ENCODE results near the gene FBXL7. TPM values are rescaled to one million over a fixed set of nuclear protein-coding genes. Genes with fewer than 3 reads are reported as not detected.

The FBXL7 gene
- total RNA-seq, 2 experiments from 2014 or later = not detected

- ATAC-seq (no peak), DNase-seq (no peak)
- CTCF ChIA-PET = no interaction called here
- intact Hi-C loops (cut with micrococcal nuclease) = no loop called here
- Mint-ChIP-seq H3K27me3 (no peaks in the 10 kb centered on the region), H3K36me3 (ENCODE audit: low read depth) (no peaks in the 10 kb centered on the region), H3K4me1 (ENCODE audit: low read depth) (no peaks in the 10 kb centered on the region), H3K27ac (no peak overlapping the region), H3K9me3 (no peaks in the 10 kb centered on the region), H3K4me3 (no peak overlapping the region)
- TF ChIP-seq CTCF (IDR thresholded peaks at IDR 0.05) = no peak
- POLR2A ChIA-PET = interaction anchor here (0.6 kb wide), 1 partner anchor 618 kb away, joined by 3 read pairs; no protein-coding TSS in a partner anchor
Observed at GRCh38 chr5:15692706-15693381, 192.9 kb downstream of the FBXL7 start.

- Mint-ChIP-seq H3K4me3 (no peak overlapping the region), H3K36me3 (ENCODE audit: low read depth) (no peaks in the 10 kb centered on the region), H3K27me3 (no peaks in the 10 kb centered on the region), H3K4me1 (ENCODE audit: low read depth) (no peaks in the 10 kb centered on the region), H3K9me3 (no peaks in the 10 kb centered on the region), H3K27ac (no peak overlapping the region)
- DNase-seq (no peak), ATAC-seq (no peak)
- intact Hi-C loops (cut with micrococcal nuclease) = no loop called here
- TF ChIP-seq CTCF (IDR thresholded peaks at IDR 0.05) = no peak
- CTCF ChIA-PET = no interaction called here
- POLR2A ChIA-PET = no interaction called here
Observed at GRCh38 chr5:15693382-15693728, 193.4 kb downstream of the FBXL7 start.

- POLR2A ChIA-PET = no interaction called here
- Mint-ChIP-seq H3K36me3 (ENCODE audit: low read depth) (no peaks in the 10 kb centered on the region), H3K9me3 (no peaks in the 10 kb centered on the region), H3K27me3 (no peaks in the 10 kb centered on the region), H3K4me1 (ENCODE audit: low read depth) (no peaks in the 10 kb centered on the region), H3K27ac (no peak overlapping the region), H3K4me3 (no peak overlapping the region)
- no peak for ATAC-seq
- no peak for DNase-seq
- CTCF ChIA-PET = no interaction called here
- intact Hi-C loops (cut with micrococcal nuclease) = no loop called here
- TF ChIP-seq CTCF (IDR thresholded peaks at IDR 0.05) = no peak
Observed at GRCh38 chr5:15693933-15694332, 194.0 kb downstream of the FBXL7 start.

- no peak for TF ChIP-seq CTCF (IDR thresholded peaks at IDR 0.05)
- Mint-ChIP-seq H3K9me3 (no peaks in the 10 kb centered on the region), H3K4me1 (ENCODE audit: low read depth) (no peaks in the 10 kb centered on the region), H3K4me3 (no peak overlapping the region), H3K36me3 (ENCODE audit: low read depth) (no peaks in the 10 kb centered on the region), H3K27me3 (no peaks in the 10 kb centered on the region), H3K27ac (no peak overlapping the region)
- POLR2A ChIA-PET = no interaction called here
- CTCF ChIA-PET = no interaction called here
- DNase-seq (no peak), ATAC-seq (no peak)
- intact Hi-C loops (cut with micrococcal nuclease) = no loop called here
Observed at GRCh38 chr5:15694696-15695214, 194.8 kb downstream of the FBXL7 start.

GRCh38 chr5:15695215-15695731, 195.3 kb downstream of the FBXL7 start:
- H3K4me1 Mint-ChIP-seq (ENCODE audit: low read depth) = no peaks in the 10 kb centered on the region
- H3K27me3 Mint-ChIP-seq = no peaks in the 10 kb centered on the region
- DNase-seq (no peak), ATAC-seq (no peak)
- CTCF ChIA-PET = no interaction called here
- no peak overlapping the region for H3K27ac Mint-ChIP-seq
- H3K4me3 Mint-ChIP-seq = no peak overlapping the region
- H3K9me3 Mint-ChIP-seq = no peaks in the 10 kb centered on the region
- intact Hi-C loops (cut with micrococcal nuclease) = no loop called here
- POLR2A ChIA-PET = no interaction called here
- TF ChIP-seq CTCF (IDR thresholded peaks at IDR 0.05) = no peak
- H3K36me3 Mint-ChIP-seq (ENCODE audit: low read depth) = no peaks in the 10 kb centered on the region
